Mesendoderm (in vitro differentiated cells): ENCODE data around the gene HES3.
A peak's percentile ranks its signal among the peaks of the same experiment; 100 is the strongest.

Experiments
- DNase-seq: peaks from one replicate; pipeline ENCODE4 v3.0.0; 2013
- H2AK5ac ChIP-seq: 2 replicates; pipeline ENCODE4 v1.6.1; 2013; ENCODE audit warnings: low read length, inconsistent platforms
- H2BK120ac ChIP-seq: 2 replicates; pipeline ENCODE4 v1.6.1; 2013; ENCODE audit warnings: low read depth, mild to moderate bottlenecking, low read length, moderate library complexity, mixed read lengths
- H2BK15ac ChIP-seq: replicated peaks from 2 replicates; pipeline ENCODE4 v1.6.1; 2013; ENCODE audit warnings: low read depth, mild to moderate bottlenecking, moderate library complexity
- H2BK5ac ChIP-seq: 2 replicates; pipeline ENCODE4 v1.6.1; 2013; ENCODE audit warnings: low read length, inconsistent platforms
- H3K18ac ChIP-seq: 2 replicates; pipeline ENCODE4 v1.6.1; 2013; ENCODE audit warnings: mild to moderate bottlenecking, low read length, mixed read lengths
- H3K23ac ChIP-seq: one replicate; pipeline ENCODE4 v1.6.1; 2013; ENCODE audit warnings: low read length
- H3K27ac ChIP-seq: 2 replicates; pipeline ENCODE4 v1.5.1; 2013; ENCODE audit warnings: low read depth, mild to moderate bottlenecking, inconsistent platforms, low read length, moderate library complexity
- H3K27me3 ChIP-seq: 2 replicates; pipeline ENCODE4 v1.6.1; 2013; ENCODE audit warnings: low read length, control low read depth, mild to moderate bottlenecking, inconsistent platforms; ENCODE audit not compliant: insufficient read depth, poor library complexity
- H3K36me3 ChIP-seq: 2 replicates; pipeline ENCODE4 v1.6.1; 2013; ENCODE audit warnings: low read length, inconsistent platforms; ENCODE audit not compliant: control insufficient read depth, insufficient read depth
- H3K4ac ChIP-seq: one replicate; pipeline ENCODE4 v1.6.1; 2013; ENCODE audit warnings: low read depth, mild to moderate bottlenecking, low read length, moderate library complexity
- H3K4me1 ChIP-seq: 2 replicates; pipeline ENCODE4 v1.6.1; 2013; ENCODE audit warnings: low read depth, low read length, inconsistent platforms; ENCODE audit not compliant: control insufficient read depth
- H3K4me2 ChIP-seq: 2 replicates; pipeline ENCODE4 v1.6.1; 2013; ENCODE audit warnings: low read length
- H3K4me3 ChIP-seq: 2 replicates; pipeline ENCODE4 v1.5.1; 2013; ENCODE audit warnings: mild to moderate bottlenecking, low read length
- H3K56ac ChIP-seq: one replicate; pipeline ENCODE4 v1.6.1; 2013; ENCODE audit warnings: low read length
- H3K79me1 ChIP-seq: 2 replicates; pipeline ENCODE4 v1.6.1; 2013; ENCODE audit warnings: low read length, inconsistent platforms
- H3K79me2 ChIP-seq: 2 replicates; pipeline ENCODE4 v1.6.1; 2013; ENCODE audit warnings: mild to moderate bottlenecking, low read length; ENCODE audit not compliant: control insufficient read depth, insufficient read depth
- H3K9ac ChIP-seq: 2 replicates; pipeline ENCODE4 v1.6.1; 2013; ENCODE audit warnings: low read length, inconsistent platforms
- H4K5ac ChIP-seq: one replicate; pipeline ENCODE4 v1.6.1; 2013; ENCODE audit warnings: low read length
- H4K8ac ChIP-seq: one replicate; pipeline ENCODE4 v1.6.1; 2013; ENCODE audit warnings: low read depth, mild to moderate bottlenecking, control low read depth, low read length, moderate library complexity
- WGBS: extraction: QIAGEN DNeasy Blood & Tissue Kit; methylation state at CpG from one replicate; pipeline ENCODE4 v1.1.7; 2013; ENCODE audit warnings: low lambda C conversion rate, missing lambda C conversion rate; ENCODE audit not compliant: insufficient coverage; ENCODE audit errors: extremely low coverage; 5-methylcytosine and 5-hydroxymethylcytosine counted together

HES3 gene

DNA sequence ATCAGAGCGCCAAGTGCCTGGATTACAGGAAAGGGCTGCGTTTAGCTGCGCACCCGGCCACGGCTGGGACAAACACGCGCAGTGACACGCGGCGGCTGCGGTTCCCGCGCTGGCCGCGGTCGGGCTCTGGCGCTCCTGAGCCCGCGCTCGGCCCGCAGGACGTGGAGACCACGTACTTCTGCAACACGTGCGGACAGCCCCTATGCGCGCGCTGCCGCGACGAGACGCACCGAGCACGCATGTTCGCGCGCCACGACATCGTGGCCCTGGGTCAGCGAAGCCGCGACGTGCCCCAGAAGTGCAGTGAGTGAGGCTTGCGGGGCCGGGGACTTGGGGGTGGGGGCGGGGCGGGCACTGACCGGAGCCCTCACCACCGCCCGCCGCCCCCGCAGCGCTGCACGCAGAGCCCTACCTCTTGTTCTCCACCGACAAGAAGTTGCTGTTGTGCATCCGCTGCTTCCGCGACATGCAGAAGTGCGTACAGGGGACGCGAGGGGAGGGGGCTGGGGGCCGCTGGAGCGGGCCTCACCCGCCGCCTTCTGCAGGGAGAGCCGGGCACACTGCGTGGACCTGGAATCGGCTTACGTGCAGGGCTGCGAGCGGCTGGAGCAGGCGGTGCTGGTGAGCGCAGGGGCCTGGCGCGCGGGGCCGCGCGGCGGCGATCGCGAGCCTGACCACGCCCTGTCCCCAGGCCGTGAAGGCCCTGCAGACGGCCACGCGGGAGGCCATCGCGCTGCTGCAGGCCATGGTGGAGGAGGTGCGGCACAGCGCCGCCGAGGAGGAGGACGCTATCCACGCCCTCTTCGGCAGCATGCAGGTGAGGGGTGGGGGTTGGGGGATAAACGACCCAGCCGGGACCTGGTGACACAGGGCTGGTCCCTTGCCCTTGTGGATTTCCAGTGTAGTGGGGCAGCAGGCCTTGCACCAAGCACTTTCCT is 35.0 kb upstream of the HES3 start:
- no peak overlapping the region for H4K5ac ChIP-seq
- H3K4me1 ChIP-seq: no peaks in the 10 kb centered on the region
- DNase-seq: peak; percentile 50
- H3K4ac ChIP-seq: no peak overlapping the region
- H3K27ac ChIP-seq: no peak overlapping the region
- no peak overlapping the region for H3K18ac ChIP-seq
- peak overlapping the region; percentile 71 for H3K4me2 ChIP-seq
- no peaks in the 10 kb centered on the region for H3K79me2 ChIP-seq
- H3K56ac ChIP-seq: peak overlapping the region; percentile 83
- H3K4me3 ChIP-seq: no peak overlapping the region
- H3K79me1 ChIP-seq: no peaks in the 10 kb centered on the region
- H3K27me3 ChIP-seq: peaks cover 17% of the 10 kb centered on the region
- H4K8ac ChIP-seq: no peak overlapping the region
- no peak overlapping the region for H3K23ac ChIP-seq
- H2BK120ac ChIP-seq: no peak overlapping the region
- no peak overlapping the region for H2BK15ac ChIP-seq
- H2BK5ac ChIP-seq: no peak overlapping the region
- no peaks in the 10 kb centered on the region for H3K36me3 ChIP-seq
- H2AK5ac ChIP-seq: no peak overlapping the region
- peak overlapping the region; percentile 52 for H3K9ac ChIP-seq
- WGBS: no CpG with 5 or more reads among the region's 99 CpGs

DNA sequence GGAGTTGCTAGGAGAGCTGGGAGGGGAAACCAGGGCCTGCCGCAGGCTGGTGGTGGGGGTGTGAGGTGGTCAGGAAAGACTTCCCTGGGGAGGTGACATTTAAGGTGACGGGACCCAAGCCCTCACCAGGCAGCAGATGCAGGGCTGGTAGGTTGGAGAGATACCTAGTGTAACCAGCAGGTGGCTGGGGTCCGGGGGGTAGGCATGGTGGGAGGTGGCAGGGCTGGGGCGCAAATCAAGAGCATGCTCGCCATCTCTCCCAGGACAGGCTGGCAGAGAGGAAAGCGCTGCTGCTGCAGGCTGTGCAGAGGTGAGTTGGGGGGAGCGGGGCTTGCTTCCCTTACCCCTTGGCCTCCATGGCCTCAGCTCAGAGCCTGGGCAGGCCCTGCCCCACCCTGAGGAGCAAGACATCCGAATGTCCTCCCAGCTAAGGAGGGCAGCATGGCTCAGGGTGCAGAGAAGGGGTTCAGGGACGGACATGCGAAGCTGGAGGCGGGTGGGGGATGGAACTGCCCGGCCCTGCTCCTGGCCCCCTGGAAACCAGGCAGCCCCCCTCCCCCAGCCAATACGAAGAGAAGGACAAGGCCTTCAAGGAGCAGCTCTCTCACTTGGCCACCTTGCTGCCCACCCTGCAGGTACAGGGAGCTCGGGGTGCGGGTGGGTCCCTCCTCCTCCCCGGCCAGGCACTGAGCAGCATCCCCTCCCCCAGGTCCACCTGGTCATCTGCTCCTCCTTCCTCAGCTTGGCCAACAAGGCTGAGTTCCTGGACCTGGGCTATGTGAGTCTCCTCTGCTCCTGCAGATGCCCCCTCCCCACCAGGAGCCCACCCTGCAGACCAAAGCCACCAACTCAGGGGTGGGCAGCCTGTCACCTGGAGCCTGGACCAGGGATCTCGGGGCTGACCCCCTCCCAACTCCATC is 34.1 kb upstream of the HES3 start:
- no peak overlapping the region for H3K4ac ChIP-seq
- no peak overlapping the region for H3K23ac ChIP-seq
- H3K79me2 ChIP-seq: no peaks in the 10 kb centered on the region
- H3K18ac ChIP-seq: no peak overlapping the region
- no peaks in the 10 kb centered on the region for H3K4me1 ChIP-seq
- no peaks in the 10 kb centered on the region for H3K79me1 ChIP-seq
- no peak overlapping the region for H4K8ac ChIP-seq
- DNase-seq: peak; percentile 56
- no peak overlapping the region for H2BK15ac ChIP-seq
- H2BK5ac ChIP-seq: no peak overlapping the region
- H3K27ac ChIP-seq: no peak overlapping the region
- no peaks in the 10 kb centered on the region for H3K36me3 ChIP-seq
- peak overlapping the region; percentile 71 for H3K4me2 ChIP-seq
- H3K9ac ChIP-seq: no peak overlapping the region
- H2BK120ac ChIP-seq: no peak overlapping the region
- no peak overlapping the region for H3K56ac ChIP-seq
- WGBS: no CpG with 5 or more reads among the region's 17 CpGs
- H4K5ac ChIP-seq: no peak overlapping the region
- no peak overlapping the region for H2AK5ac ChIP-seq
- peaks cover 17% of the 10 kb centered on the region for H3K27me3 ChIP-seq
- H3K4me3 ChIP-seq: no peak overlapping the region

DNA sequence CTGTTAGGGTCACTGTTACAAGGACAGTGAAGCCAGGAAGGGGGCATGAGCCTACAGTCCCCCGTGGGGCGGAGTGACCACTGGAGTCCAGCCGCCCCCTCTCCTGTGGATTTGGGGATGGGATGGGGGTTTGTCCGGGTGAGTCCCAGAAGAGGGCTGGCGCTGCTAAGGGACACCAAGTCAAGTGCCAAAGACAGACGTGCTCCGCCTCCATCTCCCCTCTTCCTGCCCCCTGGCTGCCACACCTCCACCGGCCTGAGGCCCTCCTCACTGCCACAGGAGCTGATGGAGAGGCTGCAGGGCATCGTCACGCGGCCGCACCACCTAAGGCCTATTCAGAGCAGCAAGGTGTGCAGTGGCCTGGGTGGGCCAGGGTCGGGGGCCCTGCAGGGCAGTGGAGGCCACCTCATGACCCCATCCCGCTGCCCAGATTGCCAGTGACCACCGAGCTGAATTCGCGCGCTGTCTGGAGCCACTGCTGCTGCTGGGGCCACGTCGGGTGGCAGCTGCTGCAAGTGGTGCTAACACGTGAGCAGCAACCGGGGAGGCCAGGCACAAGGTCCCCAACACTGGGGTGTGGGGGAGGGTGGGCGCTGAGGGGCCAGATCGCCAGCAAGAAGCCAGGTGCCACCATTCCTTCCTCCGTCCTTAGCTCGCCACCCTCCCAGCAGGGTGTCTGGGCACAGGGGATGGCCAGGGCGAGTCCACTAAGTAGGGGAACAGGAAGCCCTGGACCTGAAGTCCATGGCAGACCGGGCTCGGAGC is 33.2 kb upstream of the HES3 start:
- H2AK5ac ChIP-seq: no peak overlapping the region
- DNase-seq: no peak
- no peak overlapping the region for H3K9ac ChIP-seq
- no peak overlapping the region for H3K23ac ChIP-seq
- H3K36me3 ChIP-seq: no peaks in the 10 kb centered on the region
- H3K18ac ChIP-seq: no peak overlapping the region
- H3K4me3 ChIP-seq: no peak overlapping the region
- no peak overlapping the region for H3K4ac ChIP-seq
- peaks cover 17% of the 10 kb centered on the region for H3K27me3 ChIP-seq
- H2BK15ac ChIP-seq: no peak overlapping the region
- no peaks in the 10 kb centered on the region for H3K4me1 ChIP-seq
- H4K8ac ChIP-seq: no peak overlapping the region
- H3K56ac ChIP-seq: no peak overlapping the region
- H4K5ac ChIP-seq: no peak overlapping the region
- H3K79me1 ChIP-seq: no peaks in the 10 kb centered on the region
- WGBS: no CpG with 5 or more reads among the region's 29 CpGs
- H3K27ac ChIP-seq: no peak overlapping the region
- H2BK5ac ChIP-seq: no peak overlapping the region
- no peaks in the 10 kb centered on the region for H3K79me2 ChIP-seq
- H2BK120ac ChIP-seq: no peak overlapping the region
- H3K4me2 ChIP-seq: no peak overlapping the region

DNA sequence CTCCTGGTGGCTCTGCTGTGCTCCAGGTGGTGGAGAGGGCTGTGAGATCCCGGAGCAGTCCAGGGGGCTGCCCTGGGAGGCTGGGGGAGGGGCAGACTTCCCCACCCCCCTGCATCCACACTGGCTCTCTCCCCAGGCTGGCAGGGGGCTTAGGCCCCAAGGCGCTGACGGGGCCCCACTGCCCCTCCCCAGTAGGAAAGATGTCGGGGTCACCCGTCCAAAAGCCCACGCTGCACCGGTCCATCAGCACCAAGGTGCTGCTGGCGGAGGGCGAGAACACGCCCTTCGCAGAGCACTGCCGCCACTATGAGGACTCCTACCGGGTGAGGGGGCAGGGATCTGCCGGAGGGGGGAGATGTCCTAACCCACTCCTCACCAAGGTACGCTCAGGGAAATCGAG is 32.2 kb upstream of the HES3 start:
- Histone ChIP-seq H3K9ac (no peak overlapping the region), H3K27me3 (peaks cover 10% of the 10 kb centered on the region), H2AK5ac (no peak overlapping the region)

DNA sequence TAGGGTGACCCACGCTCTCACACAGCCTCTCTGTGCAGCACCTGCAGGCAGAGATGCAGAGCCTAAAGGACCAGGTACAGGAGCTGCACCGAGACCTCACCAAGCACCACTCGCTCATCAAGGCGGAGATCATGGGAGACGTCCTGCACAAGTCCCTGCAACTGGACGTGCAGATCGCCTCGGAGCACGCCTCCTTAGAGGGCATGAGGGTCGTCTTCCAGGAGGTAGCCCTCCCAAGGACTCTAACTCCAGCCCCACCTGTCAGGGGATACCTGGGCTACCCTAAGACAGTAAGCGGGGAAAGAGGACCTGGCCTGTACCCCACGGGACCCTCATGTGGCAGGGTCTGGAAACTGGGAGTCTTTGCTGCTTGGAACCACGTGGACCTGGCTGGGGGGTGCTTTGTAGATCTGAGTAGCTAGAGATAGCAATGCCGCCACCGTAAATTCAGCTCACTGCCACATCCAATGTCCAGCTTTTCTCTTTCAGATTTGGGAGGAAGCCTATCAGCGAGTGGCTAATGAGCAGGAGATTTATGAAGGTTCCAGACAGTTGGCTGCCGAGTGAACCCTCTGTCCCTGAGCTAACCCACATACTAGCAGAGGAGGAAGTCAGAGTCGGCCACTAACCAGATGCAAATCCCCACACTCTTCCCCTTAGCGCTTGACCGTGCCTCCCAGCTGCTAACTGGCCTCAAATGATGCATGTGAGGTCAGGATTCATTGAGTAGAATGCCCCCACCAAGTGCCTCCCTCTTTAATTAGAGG is 31.6 kb upstream of the HES3 start:
- no peak overlapping the region for H3K23ac ChIP-seq

More for the DNA sequence above, 32.2 kb upstream of the HES3 start:
- Histone ChIP-seq H2BK120ac (no peak overlapping the region), H3K4me1 (no peaks in the 10 kb centered on the region), H3K79me1 (no peaks in the 10 kb centered on the region), H4K8ac (no peak overlapping the region), H4K5ac (no peak overlapping the region), H2BK15ac (no peak overlapping the region), H3K79me2 (no peaks in the 10 kb centered on the region), H3K4me3 (no peak overlapping the region), H3K4me2 (no peak overlapping the region), H3K36me3 (no peaks in the 10 kb centered on the region), H2BK5ac (no peak overlapping the region), H3K23ac (no peak overlapping the region), H3K27ac (no peak overlapping the region), H3K4ac (no peak overlapping the region), H3K56ac (no peak overlapping the region), H3K18ac (no peak overlapping the region)
- WGBS: no CpG with 5 or more reads among the region's 16 CpGs
- DNase-seq: no peak

More for the DNA sequence above, 31.6 kb upstream of the HES3 start:
- Histone ChIP-seq H3K27me3 (peaks cover 6% of the 10 kb centered on the region), H3K4me3 (no peak overlapping the region), H3K79me2 (no peaks in the 10 kb centered on the region), H3K4ac (no peak overlapping the region), H2BK120ac (no peak overlapping the region), H4K5ac (no peak overlapping the region), H3K79me1 (no peaks in the 10 kb centered on the region), H3K56ac (no peak overlapping the region), H4K8ac (no peak overlapping the region), H3K27ac (no peak overlapping the region), H3K18ac (no peak overlapping the region), H3K36me3 (no peaks in the 10 kb centered on the region), H3K4me1 (no peaks in the 10 kb centered on the region), H3K9ac (no peak overlapping the region), H2AK5ac (no peak overlapping the region), H3K4me2 (no peak overlapping the region), H2BK5ac (no peak overlapping the region), H2BK15ac (no peak overlapping the region)
- no CpG with 5 or more reads among the region's 20 CpGs for WGBS
- DNase-seq: no peak
